HG02642 (cell line): ENCODE data around the gene MAGEA10.
"Not testable (repeated sequence)": the region's sequence is repeated elsewhere in the genome, so short reads cannot be mapped to it uniquely, and the experiment has no call there.

Source experiments
- ATAC-seq: cut with Tn5 transposase; IDR thresholded peaks from one replicate; pipeline ENCODE4 v1.9.1; 2021; ENCODE audit warnings: mild to moderate bottlenecking; ENCODE audit not compliant: unreplicated experiment, poor library complexity

The MAGEA10 gene

GRCh38 chrX:152138388-152138784, at the start of gene MAGEA10:
TSS of gene MAGEA10 (minus strand) at chrX:152138577. CDS start at chrX:152135620, 2,957 bp downstream.
- ATAC-seq: no peak

GRCh38 chrX:152177497-152178269, 39.3 kb upstream of the MAGEA10 start:
- no peak for ATAC-seq

DNA sequence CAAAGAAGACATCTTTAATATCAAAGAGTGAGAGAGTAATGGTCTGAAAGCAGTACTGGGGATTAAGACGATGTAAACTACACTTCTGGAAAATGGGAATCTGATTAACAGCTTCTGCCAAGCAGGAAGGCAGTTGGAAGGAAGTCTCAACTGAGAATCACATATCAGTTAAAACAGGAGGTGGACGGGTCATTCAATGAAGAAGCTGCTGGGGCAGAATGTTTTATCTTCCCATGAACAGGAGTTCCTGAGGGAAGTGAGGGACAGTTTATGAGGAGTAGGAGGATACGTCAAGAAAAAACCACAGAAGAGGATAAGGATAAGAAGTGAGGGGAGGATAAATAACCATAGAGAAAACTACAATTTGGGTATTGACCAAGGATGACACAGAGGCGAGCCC, 38.7 kb upstream of the MAGEA10 start:
- ATAC-seq: no peak

DNA sequence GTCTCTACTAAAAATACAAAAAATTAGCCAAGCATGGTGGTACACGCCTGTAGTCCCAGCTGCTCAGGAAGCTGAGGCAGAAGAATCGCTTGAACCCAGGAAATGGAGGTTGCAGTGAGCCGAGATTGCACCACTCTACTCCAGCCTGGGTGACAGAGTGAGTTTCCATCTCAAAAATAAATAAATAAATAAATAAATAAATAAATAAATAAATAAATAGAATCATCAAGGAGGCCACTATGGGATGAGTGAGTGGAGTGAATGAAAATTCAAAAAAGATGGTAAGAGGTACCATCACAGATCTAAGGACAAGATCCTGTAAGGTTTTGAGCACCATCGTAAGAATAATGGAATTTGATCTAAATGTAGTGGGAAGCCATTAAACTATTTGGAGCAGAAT, 37.5 kb upstream of the MAGEA10 start:
- ATAC-seq: not testable (repeated sequence)

DNA sequence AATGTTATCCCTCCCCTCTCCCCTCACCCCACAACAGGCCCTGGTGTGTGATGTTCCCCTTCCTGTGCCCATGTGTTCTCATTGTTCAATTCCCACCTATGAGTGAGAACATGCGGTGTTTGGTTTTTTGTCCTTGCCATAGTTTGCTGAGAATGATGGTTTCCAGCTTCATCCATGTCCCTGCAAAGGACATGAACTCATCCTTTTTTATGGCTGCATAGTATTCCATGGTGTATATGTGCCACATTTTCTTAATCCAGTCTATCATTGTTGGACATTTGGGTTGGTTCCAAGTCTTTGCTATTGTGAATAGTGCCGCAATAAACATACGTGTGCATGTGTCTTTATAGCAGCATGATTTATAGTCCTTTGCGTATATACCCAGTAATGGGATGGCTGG, 35.5 kb upstream of the MAGEA10 start:
- ATAC-seq: not testable (repeated sequence)

DNA sequence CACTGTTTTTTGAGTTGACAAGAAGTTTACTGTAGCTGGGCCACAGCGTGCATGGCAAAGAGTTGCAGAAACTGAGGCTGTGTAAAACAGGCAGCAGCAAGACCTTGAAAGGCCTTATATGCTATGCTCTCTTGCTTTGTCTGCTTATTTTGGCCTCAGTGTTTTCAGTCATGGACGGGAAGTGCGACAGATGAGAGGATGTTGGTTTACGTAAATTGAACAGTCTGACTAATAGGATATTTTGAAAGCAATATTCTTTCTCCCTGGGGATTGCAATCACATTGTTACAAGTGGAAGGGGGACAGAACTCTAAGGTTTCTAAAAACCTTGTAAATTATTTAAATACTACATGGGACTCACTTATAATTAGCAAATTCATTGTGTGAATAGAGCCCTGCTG, 32.2 kb upstream of the MAGEA10 start:
- ATAC-seq: no peak

GRCh38 chrX:152165033-152165743, 26.8 kb upstream of the MAGEA10 start:
- ATAC-seq: no peak

DNA sequence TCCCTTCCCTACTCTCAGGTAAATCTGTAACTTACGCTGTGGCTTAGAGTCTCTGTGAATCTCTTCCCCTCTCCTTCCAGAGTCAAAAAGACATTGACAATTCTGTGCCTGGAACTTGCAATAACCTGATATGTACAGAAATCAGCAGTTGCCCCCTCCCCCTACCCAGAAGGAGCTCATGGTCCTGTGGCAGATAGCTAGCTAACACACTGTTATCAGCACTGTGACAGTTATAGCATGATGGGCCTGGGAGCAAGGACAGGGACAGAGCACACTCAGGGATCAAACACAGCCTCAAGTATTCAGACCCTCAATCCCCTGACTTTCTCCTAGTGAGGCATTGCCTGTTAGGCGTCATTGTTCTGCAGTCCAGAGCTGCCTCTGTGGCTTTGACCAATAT, 18.7 kb upstream of the MAGEA10 start:
- ATAC-seq: no peak

- ATAC-seq: no peak
Observed at GRCh38 chrX:152155766-152156310, 17.5 kb upstream of the MAGEA10 start.

GRCh38 chrX:152154050-152154449, 15.7 kb upstream of the MAGEA10 start:
- ATAC-seq: no peak

DNA sequence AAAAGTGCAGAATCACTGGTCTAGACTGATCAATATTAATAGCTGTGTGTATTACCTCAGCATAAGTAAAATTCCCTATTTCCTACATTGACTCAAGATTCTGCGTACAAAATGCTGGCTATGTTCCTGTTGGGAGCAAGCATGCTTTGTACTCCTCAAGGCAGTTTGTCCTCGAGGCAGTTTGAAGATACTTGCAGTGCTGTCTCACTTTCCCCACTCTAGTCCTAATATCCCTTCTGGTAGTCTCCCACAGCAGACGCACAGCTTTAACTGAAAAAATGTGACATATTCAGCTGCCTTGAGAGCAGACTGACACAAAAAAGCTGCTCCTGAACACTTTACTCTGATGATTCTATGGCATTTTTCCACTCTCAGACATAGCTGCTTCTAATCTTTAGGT, 12.9 kb upstream of the MAGEA10 start:
- ATAC-seq: no peak

GRCh38 chrX:152149648-152150047, 11.3 kb upstream of the MAGEA10 start:
- ATAC-seq: no peak

- no peak for ATAC-seq
Observed at GRCh38 chrX:152139589-152139988, 1.2 kb upstream of the MAGEA10 start.

GRCh38 chrX:152137771-152138387, 498 bp downstream of the MAGEA10 start:
- no peak for ATAC-seq

DNA sequence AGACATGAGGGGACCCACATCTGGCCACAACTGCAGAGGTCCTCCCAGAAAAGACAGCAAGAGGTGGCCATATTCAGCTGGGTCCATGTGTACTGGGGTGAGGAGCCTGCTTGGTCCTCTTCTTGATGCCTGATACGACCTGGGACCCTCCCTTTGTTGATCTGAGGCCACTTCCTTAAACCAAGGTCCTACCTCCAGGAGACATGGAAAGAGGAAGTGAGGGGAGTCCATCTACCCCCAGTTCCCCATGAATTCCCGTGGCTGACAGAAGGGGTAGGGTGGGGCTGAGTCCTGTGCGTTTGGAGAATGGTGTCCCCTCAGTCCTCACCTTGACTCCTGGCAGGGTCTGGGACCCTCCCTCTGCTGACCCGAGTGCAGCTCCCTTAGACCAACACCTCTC, 2.1 kb downstream of the MAGEA10 start:
- ATAC-seq: no peak

DNA sequence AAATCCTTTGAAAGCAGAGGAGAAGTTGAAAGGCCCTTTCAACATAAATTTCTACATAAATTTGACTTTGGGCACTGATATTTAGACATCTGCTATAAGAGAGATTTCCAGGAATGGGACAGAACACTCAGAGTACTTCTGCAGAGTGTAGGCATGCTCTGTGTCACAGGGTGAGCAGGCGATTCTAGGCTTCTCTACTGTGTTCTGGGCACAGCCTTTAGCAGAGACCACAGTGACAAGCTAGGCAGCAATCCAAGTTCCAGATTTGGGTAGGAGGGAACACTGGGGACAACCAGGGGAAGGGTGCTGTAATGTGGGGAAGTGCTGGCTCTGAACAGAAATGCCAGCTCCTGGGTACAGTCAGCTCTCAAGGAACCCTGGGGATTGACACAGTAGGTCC, 6.9 kb downstream of the MAGEA10 start:
- no peak for ATAC-seq

DNA sequence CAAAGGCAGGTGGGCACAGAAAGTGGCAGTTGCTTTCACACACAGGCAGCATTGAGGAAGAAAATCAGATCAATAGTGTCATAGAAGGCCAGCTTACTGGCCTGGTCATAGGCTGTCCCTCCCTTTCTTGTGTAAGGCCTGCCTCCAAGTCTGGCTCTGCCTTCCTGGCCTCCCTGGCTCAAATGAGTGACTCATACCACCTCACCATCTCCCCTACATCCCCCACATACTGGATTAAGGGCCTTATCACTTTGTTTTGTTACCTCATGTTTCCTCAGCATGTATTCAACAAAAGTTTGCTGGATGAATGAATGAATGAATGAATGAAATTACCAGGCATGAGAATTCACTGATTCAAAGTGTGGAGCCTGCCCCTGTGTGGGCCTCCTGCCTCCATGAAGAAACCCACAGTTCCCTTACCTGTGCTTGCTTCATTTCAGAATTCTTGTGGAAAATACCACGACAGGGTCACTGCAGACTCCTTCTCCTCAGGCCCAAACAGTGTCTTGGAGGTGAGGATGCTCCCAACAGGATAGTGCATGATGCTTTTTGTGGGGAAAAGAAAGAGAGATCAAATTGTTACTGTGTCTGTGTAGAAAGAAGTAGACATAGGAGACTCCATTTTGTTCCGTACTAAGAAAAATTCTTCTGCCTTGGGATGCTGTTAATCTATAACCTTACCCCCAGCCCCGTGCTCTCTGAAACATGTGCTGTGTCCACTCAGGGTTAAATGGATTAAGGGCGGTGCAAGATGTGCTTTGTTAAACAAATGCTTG, 9.1 kb downstream of the MAGEA10 start:
- not testable (repeated sequence) for ATAC-seq

DNA sequence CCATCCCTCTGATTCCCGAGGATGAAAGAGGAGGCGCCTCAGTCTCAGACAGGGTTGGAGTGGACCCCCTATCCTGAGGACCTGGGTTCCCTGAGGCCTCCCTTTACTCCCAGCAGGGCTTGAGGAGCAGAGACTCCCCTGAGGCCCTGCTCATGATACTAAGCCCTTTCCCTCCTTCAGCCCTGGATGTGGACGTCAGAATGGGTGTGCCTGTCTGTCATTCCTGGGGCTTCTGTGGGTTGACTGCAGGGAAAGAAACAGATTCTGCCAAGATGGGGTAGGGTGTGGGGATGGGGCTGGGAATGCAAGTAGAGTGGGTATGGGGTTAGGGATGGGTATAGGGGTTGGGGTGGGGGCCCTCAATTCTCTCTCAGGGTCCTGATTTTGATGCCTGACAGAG, 21.1 kb downstream of the MAGEA10 start:
- ATAC-seq: no peak

DNA sequence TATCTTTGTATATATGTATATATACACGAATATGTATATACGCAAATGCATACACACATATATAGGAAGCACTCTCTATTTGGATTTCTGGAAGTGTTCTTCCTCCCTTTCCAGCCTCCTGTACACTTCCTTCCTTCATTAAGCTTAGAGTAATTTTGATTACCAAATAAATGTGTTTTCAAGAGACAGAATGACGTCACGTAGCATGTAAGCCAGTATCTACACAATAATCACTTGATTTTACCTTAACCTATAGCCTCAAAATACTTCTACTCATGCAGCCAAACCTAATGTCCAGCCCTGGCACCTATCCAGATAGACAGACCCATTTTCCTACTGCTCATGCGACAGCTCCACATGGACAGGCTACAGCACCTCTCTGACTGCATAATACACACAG, 29.9 kb downstream of the MAGEA10 start:
- ATAC-seq: no peak

- no peak for ATAC-seq
Observed at GRCh38 chrX:152103866-152104265, 34.5 kb downstream of the MAGEA10 start.
